Measurements from ENCODE around the gene CADM4.

GRCh38 chr19:43684326-43684725, 44.7 kb upstream of the CADM4 start:
- TF ChIP-seq CTCF (IDR thresholded peaks at IDR 0.05 in 8 of 11, conservative IDR thresholded peaks at IDR 0.05 in 3 of 11) (no peak), POLR2A (IDR thresholded peaks at IDR 0.05) (no peak)
